ENCODE measurements around the gene KLHL17.

- TF ChIP-seq CTCF (IDR thresholded peaks at IDR 0.05; ENCODE audit: low read depth, low read length, missing input control) (no peak), ZBTB33 (IDR thresholded peaks at IDR 0.05) (no peak), TAF1 (conservative IDR thresholded peaks at IDR 0.05) (no peak), MAX (IDR thresholded peaks at IDR 0.05) (no peak), EGR1 (IDR thresholded peaks at IDR 0.05; ENCODE audit: low read depth in 2 of 2) (no peak), REST (IDR thresholded peaks at IDR 0.05) (no peak), GABPA (IDR thresholded peaks at IDR 0.05 in 1 of 2, conservative IDR thresholded peaks at IDR 0.05 in 1 of 2) (no peak)
Observed at GRCh38 chr1:998995-999724, 38.8 kb downstream of the KLHL17 start.
